IMR-90 (cell line): ENCODE measurements around the gene INPP4A. TPM values are rescaled to one million over a fixed set of nuclear protein-coding genes. Genes with fewer than 3 reads are reported as not detected.

Experiments
- ATAC-seq: fragments of 200-7000 bp; cut with Tn5 transposase; 2 replicates; pipeline ENCODE4 v1.9.1; 2020; ENCODE audit warnings: low read depth, mild to moderate bottlenecking, moderate library complexity
- BruUV-seq: library from RNA; stranded (reverse); fragments of 400-500 nt; replicated peaks from 2 replicates; lab custom pipeline; 2021; lab: Mats Ljungman, UMichigan
- CTCF ChIA-PET: fragments of 300-600 bp; formaldehyde crosslinking; extraction: SDS; loops from one replicate; lab custom pipeline; 2021; ENCODE audit warnings: antibody characterized with exemption; lab: Yijun Ruan, JAX
- POLR2A ChIA-PET: fragments of 300-600 bp; sonication (Branson Sonifier 250); formaldehyde crosslinking; loops from one replicate; lab custom pipeline; 2022; ENCODE audit warnings: antibody characterized with exemption; ENCODE audit not compliant: unreplicated experiment; lab: Charles Lee
- DNase-seq: peaks from one replicate; pipeline ENCODE4 v3.0.0; 2013
- H2AFZ ChIP-seq: replicated peaks from 2 replicates; pipeline ENCODE3; 2013; ENCODE audit warnings: low read length, mild to moderate bottlenecking; ENCODE audit not compliant: poor library complexity
- H2AK5ac ChIP-seq: 2 replicates; pipeline ENCODE4 v1.6.1; 2013; ENCODE audit warnings: low read depth, low read length, inconsistent platforms
- H2AK9ac ChIP-seq: replicated peaks from 2 replicates; pipeline ENCODE3; 2013; ENCODE audit warnings: mild to moderate bottlenecking, low read depth, low read length, moderate library complexity; ENCODE audit not compliant: poor library complexity
- H2BK120ac ChIP-seq: 2 replicates; pipeline ENCODE4 v1.6.1; 2013; ENCODE audit warnings: low read depth, low read length, inconsistent platforms
- H2BK15ac ChIP-seq: 3 replicates; pipeline ENCODE4 v1.6.1; 2013; ENCODE audit warnings: low read depth, low read length, inconsistent platforms
- H2BK20ac ChIP-seq: 2 replicates; pipeline ENCODE4 v1.6.1; 2013; ENCODE audit warnings: low read depth, mild to moderate bottlenecking, inconsistent platforms, low read length, moderate library complexity
- H2BK5ac ChIP-seq: 2 replicates; pipeline ENCODE4 v1.6.1; 2013; ENCODE audit warnings: mild to moderate bottlenecking, low read depth, low read length, inconsistent platforms; ENCODE audit not compliant: poor library complexity, severe bottlenecking
- H3K14ac ChIP-seq: replicated peaks from 2 replicates; pipeline ENCODE4 v1.6.1; 2013; ENCODE audit warnings: low read depth, low read length, inconsistent platforms
- H3K18ac ChIP-seq: 2 replicates; pipeline ENCODE4 v1.6.1; 2013; ENCODE audit warnings: low read depth, low read length, control low read depth
- H3K23ac ChIP-seq: 2 replicates; pipeline ENCODE4 v1.6.1; 2013; ENCODE audit warnings: low read depth, low read length, inconsistent platforms
- H3K27ac ChIP-seq: 2 replicates; pipeline ENCODE4 v1.5.1; 2013; ENCODE audit warnings: mild to moderate bottlenecking, control low read depth, low read length; ENCODE audit not compliant: insufficient read depth
- H3K27me3 ChIP-seq: 2 replicates; pipeline ENCODE4 v1.6.1; 2013; ENCODE audit warnings: low read length; ENCODE audit not compliant: control insufficient read depth, insufficient read depth
- H3K36me3 ChIP-seq: 2 replicates; pipeline ENCODE4 v1.6.1; 2013; ENCODE audit warnings: low read length, mixed read lengths; ENCODE audit not compliant: control insufficient read depth, insufficient read depth
- H3K4ac ChIP-seq: 2 replicates; pipeline ENCODE4 v1.6.1; 2013; ENCODE audit warnings: low read depth, low read length, inconsistent platforms
- H3K4me1 ChIP-seq: 2 replicates; pipeline ENCODE4 v1.6.1; 2013; ENCODE audit warnings: low read length, mixed read lengths; ENCODE audit not compliant: control insufficient read depth, insufficient read depth
- H3K4me2 ChIP-seq: 2 replicates; pipeline ENCODE4 v1.6.1; 2013; ENCODE audit warnings: low read depth, mild to moderate bottlenecking, control low read depth, low read length, moderate library complexity
- H3K4me3 ChIP-seq: 2 replicates; pipeline ENCODE4 v1.5.1; 2013; ENCODE audit warnings: low read depth, mild to moderate bottlenecking, control low read depth, low read length, moderate library complexity; ENCODE audit not compliant: insufficient read depth
- H3K56ac ChIP-seq: 2 replicates; pipeline ENCODE4 v1.6.1; 2013; ENCODE audit warnings: low read length, inconsistent platforms; ENCODE audit not compliant: insufficient read depth; ENCODE audit errors: extremely low read depth
- H3K79me1 ChIP-seq, 2 experiments: 2 replicates each; pipeline ENCODE4 v1.6.1; 2013; ENCODE audit warnings: low read length in 2 of 2, inconsistent platforms in 1 of 2, low read depth in 1 of 2
- H3K9ac ChIP-seq: 2 replicates; pipeline ENCODE4 v1.6.1; 2013; ENCODE audit warnings: low read depth, low read length, control low read depth
- H3K9me1 ChIP-seq: 2 replicates; pipeline ENCODE4 v1.6.1; 2013; ENCODE audit warnings: low read length, inconsistent platforms; ENCODE audit not compliant: insufficient read depth
- H3K9me3 ChIP-seq: 2 replicates; pipeline ENCODE4 v1.6.1; 2013; ENCODE audit warnings: low read length; ENCODE audit not compliant: control insufficient read depth, insufficient read depth
- H4K20me1 ChIP-seq: 2 replicates; pipeline ENCODE4 v1.6.1; 2013; ENCODE audit warnings: low read length, inconsistent platforms; ENCODE audit not compliant: insufficient read depth
- H4K5ac ChIP-seq: 2 replicates; pipeline ENCODE4 v1.6.1; 2013; ENCODE audit warnings: mild to moderate bottlenecking, low read depth, low read length, control low read depth
- H4K8ac ChIP-seq, 2 experiments: 2 replicates each; pipeline ENCODE4 v1.6.1; 2013; ENCODE audit warnings: low read depth in 2 of 2, low read length in 2 of 2, control low read depth in 1 of 2, inconsistent platforms in 1 of 2
- H4K91ac ChIP-seq: 2 replicates; pipeline ENCODE4 v1.6.1; 2013; ENCODE audit warnings: low read depth, low read length, inconsistent platforms; ENCODE audit not compliant: insufficient read depth
- BHLHE40 ChIP-seq: fragments of 150-350 bp; IDR thresholded peaks from 2 replicates; pipeline ENCODE4 v1.6.1; 2016; ENCODE audit warnings: mild to moderate bottlenecking, low read depth, low read length
- CTCF ChIP-seq: conservative IDR thresholded peaks from 2 replicates; pipeline ENCODE4 v1.5.1; 2012; ENCODE audit warnings: mild to moderate bottlenecking, low read depth, low read length, improper control_type of control experiment
- RFX5 ChIP-seq: IDR thresholded peaks from 2 replicates; pipeline ENCODE4 v1.8.0; 2012; ENCODE audit warnings: low read depth, mild to moderate bottlenecking, low read length, moderate library complexity
- whole genome bisulfite sequencing, 2 experiments: methylation state at CpG; one replicate each; pipeline versions ENCODE4 v1.1.5 to v1.1.7; 2013; ENCODE audit warnings: missing lambda C conversion rate in 2 of 2; ENCODE audit not compliant: insufficient read length in 1 of 2; ENCODE audit errors: extremely low coverage in 2 of 2; 5-methylcytosine and 5-hydroxymethylcytosine counted together
- dilution Hi-C: fragments of 300-500 bp; cut with HindIII; formaldehyde crosslinking; loops from one replicate; pipeline ENCODE4 v1.14.3; 2018; ENCODE audit warnings: low sequenced_read_pairs; ENCODE audit not compliant: unreplicated experiment
- in situ Hi-C: fragments of 300-500 bp; cut with MboI; formaldehyde crosslinking; loops from 3 replicates; pipeline ENCODE4 v1.14.3; 2019; ENCODE audit warnings: low sequenced_read_pairs, inconsistent platforms, mixed read lengths
- intact Hi-C: fragments of 100-400 bp; cut with micrococcal nuclease; formaldehyde crosslinking; loops from 2 replicates; pipeline ENCODE4 v1.10.0; 2022
- polyA plus RNA-seq, 3 experiments: library from polyadenylated mRNA; depleted of rRNA; stranded (reverse); fragments of >200 nt; gene quantifications; 2 replicates each; pipeline ENCODE4 v1.2.3, GENCODE V29; 2012; ENCODE audit warnings: low replicate concordance in 1 of 3
- total RNA-seq: library from RNA; depleted of rRNA; stranded (reverse); fragments of >200 nt; gene quantifications from 2 replicates; pipeline ENCODE4 v1.2.3, GENCODE V29; 2012

INPP4A gene
- total and polyA plus RNA-seq, 2 of the 4 experiments (the other 2 are of a cell fraction) = 14.5 to 27.1 TPM

- Histone ChIP-seq H3K27me3 (no peaks in the 10 kb centered on the region), H2BK120ac (no peak overlapping the region), H3K9me1 (peaks cover 6% of the 10 kb centered on the region; the same call in 1 of the 2 replicates), H3K14ac (no peak overlapping the region), H3K9me3 (no peaks in the 10 kb centered on the region), H3K4me2 (no peak overlapping the region), H4K8ac (no peak overlapping the region), H3K4ac (no peak overlapping the region), H4K5ac (no peak overlapping the region), H4K91ac (no peak overlapping the region), H2AK5ac (no peak overlapping the region), H2BK15ac (no peak overlapping the region), H3K36me3 (peaks cover 7% of the 10 kb centered on the region; the same call in 1 of the 2 replicates), H3K79me1 (peaks cover 41 to 58% of the 10 kb centered on the region in 2 experiments), H3K23ac (no peak overlapping the region), H3K18ac (no peak overlapping the region), H3K4me1 (peaks cover 9% of the 10 kb centered on the region), H3K56ac (no peak overlapping the region), H3K4me3 (no peak overlapping the region), H2BK5ac (no peak overlapping the region), H2AFZ (no peak overlapping the region), H4K20me1 (peaks cover 8% of the 10 kb centered on the region; the same call in 1 of the 2 replicates), H2AK9ac (no peak overlapping the region), H3K27ac (no peak overlapping the region), H3K9ac (no peak overlapping the region), H2BK20ac (no peak overlapping the region)
- CTCF ChIA-PET = no interaction called here
- ATAC-seq = no peak
- dilution Hi-C loops = no loop called here
- WGBS, 2 experiments = no CpG with 5 or more reads among the region's 3 CpGs
- TF ChIP-seq RFX5 (no peak), CTCF (no peak), BHLHE40 (no peak)
- intact Hi-C loops = loop anchor here (10.0 kb wide), 1 partner anchor 160 kb away; the partner anchor contains the start of gene INPP4A
- POLR2A ChIA-PET = no interaction called here
- no peak for DNase-seq
- in situ Hi-C loops = no loop called here
- no TSS peak for BruUV-seq
Measured at GRCh38 chr2:98605076-98605475, 160.4 kb downstream of the INPP4A start.
